HepG2 (cell line): ENCODE results near the gene S100A6. TPM values are rescaled to one million over a fixed set of nuclear protein-coding genes. Genes with fewer than 3 reads are reported as not detected.

Experiments
- ASH2L ChIP-seq: fragments of 300-600, 200-600 bp; sonication (generic); IDR thresholded peaks from 2 replicates; pipeline ENCODE4 v1.7.0; 2017; ENCODE audit warnings: low read depth, mild to moderate bottlenecking, moderate library complexity, mixed read lengths, low read length; ENCODE audit not compliant: insufficient read length
- CBX2 ChIP-seq, 2 experiments: fragments of 200-600 bp in 1 of 2; sonication (generic); formaldehyde crosslinking in 1 of 2; IDR thresholded peaks; 2 replicates each; pipeline versions ENCODE4 v1.7.0 to v1.8.1; 2018 to 2022; ENCODE audit warnings: low read depth in 2 of 2, low read length in 1 of 2, mild to moderate bottlenecking in 1 of 2, missing genetic modification reagents in 1 of 2
- ETV5 ChIP-seq: IDR thresholded peaks from 2 replicates; pipeline ENCODE4 v1.6.1; 2018; ENCODE audit warnings: missing biosample characterization, missing genetic modification reagents, inconsistent platforms, borderline replicate concordance
- MBD4 ChIP-seq: IDR thresholded peaks from 2 replicates; pipeline ENCODE4 v1.6.1; 2012; ENCODE audit warnings: low read length, inconsistent platforms, borderline replicate concordance
- MEIS1 ChIP-seq: sonication (generic); formaldehyde crosslinking; IDR thresholded peaks from 2 replicates; pipeline ENCODE4 v1.9.0; 2021; ENCODE audit warnings: mild to moderate bottlenecking, missing genetic modification reagents, moderate library complexity, borderline replicate concordance
- NCOR1 ChIP-seq: fragments of 200-600 bp; sonication (generic); IDR thresholded peaks from 2 replicates; pipeline ENCODE4 v1.7.0; 2017; ENCODE audit warnings: antibody characterized with exemption, low read length, borderline replicate concordance
- NFATC3 ChIP-seq: sonication (generic); formaldehyde crosslinking; IDR thresholded peaks from 2 replicates; pipeline ENCODE4 v1.5.1; 2020; ENCODE audit warnings: mild to moderate bottlenecking, missing genetic modification reagents
- SP140L ChIP-seq: sonication (generic); formaldehyde crosslinking; IDR thresholded peaks from 2 replicates; pipeline ENCODE4 v1.4.0; 2020; ENCODE audit warnings: missing genetic modification reagents, borderline replicate concordance
- ZMYM4 ChIP-seq: sonication (generic); formaldehyde crosslinking; IDR thresholded peaks from 2 replicates; pipeline ENCODE4 v1.8.1; 2023; ENCODE audit warnings: mild to moderate bottlenecking, missing genetic modification reagents
- ZNF251 ChIP-seq: sonication (generic); formaldehyde crosslinking; IDR thresholded peaks from 2 replicates; pipeline ENCODE4 v1.9.0; 2021; ENCODE audit warnings: mild to moderate bottlenecking, missing genetic modification reagents
- ZNF337 ChIP-seq: sonication (generic); formaldehyde crosslinking; IDR thresholded peaks from 2 replicates; pipeline ENCODE4 v1.5.1; 2020; ENCODE audit warnings: missing genetic modification reagents, low read depth, mild to moderate bottlenecking, borderline replicate concordance
- polyA plus RNA-seq, 8 experiments: library from polyadenylated mRNA; depleted of rRNA in 3 of 8; stranded (reverse) in 7 of 8; unstranded in 1 of 8; fragments of >200 nt; fragmentation: Illumina TruSeq in 4 of 8; extraction: Trizol in 4 of 8; gene quantifications; 2 replicates each; pipeline versions ENCODE4 v1.2.1 to v1.2.3, GENCODE V29; 2011 to 2016; ENCODE audit warnings: low read depth in 4 of 8, missing spikeins in 1 of 8, mixed read lengths in 1 of 8; ENCODE audit not compliant: insufficient read depth in 1 of 8
- total RNA-seq, 5 experiments: library from RNA; depleted of rRNA; stranded (reverse); fragments of >200 nt; fragmentation: Illumina TruSeq; extraction: Trizol; gene quantifications; 2 replicates each; pipeline ENCODE4 v1.2.3, GENCODE V29; 2016; ENCODE audit warnings: low read depth in 1 of 5
- TF ChIP-seq, protein P1 (sequence below): sonication (generic); formaldehyde crosslinking; IDR thresholded peaks from 2 replicates; pipeline ENCODE4 v1.5.1; 2020; ENCODE audit warnings: mild to moderate bottlenecking, missing genetic modification reagents, moderate library complexity
- TF ChIP-seq, protein P2 (sequence below): sonication (generic); formaldehyde crosslinking; IDR thresholded peaks from 2 replicates; pipeline ENCODE4 v1.5.1; 2020; ENCODE audit warnings: mild to moderate bottlenecking, moderate library complexity, missing genetic modification reagents
- TF ChIP-seq, protein P3 (sequence below): sonication (generic); formaldehyde crosslinking; IDR thresholded peaks from 2 replicates; pipeline ENCODE4 v1.4.0; 2020; ENCODE audit warnings: missing genetic modification reagents

Gene S100A6
- total and polyA plus RNA-seq, 2 of the 13 experiments (the other 11 are each of a cell fraction or from before 2014, with no cell fraction given): 72.9 to 85.0 TPM

DNA sequence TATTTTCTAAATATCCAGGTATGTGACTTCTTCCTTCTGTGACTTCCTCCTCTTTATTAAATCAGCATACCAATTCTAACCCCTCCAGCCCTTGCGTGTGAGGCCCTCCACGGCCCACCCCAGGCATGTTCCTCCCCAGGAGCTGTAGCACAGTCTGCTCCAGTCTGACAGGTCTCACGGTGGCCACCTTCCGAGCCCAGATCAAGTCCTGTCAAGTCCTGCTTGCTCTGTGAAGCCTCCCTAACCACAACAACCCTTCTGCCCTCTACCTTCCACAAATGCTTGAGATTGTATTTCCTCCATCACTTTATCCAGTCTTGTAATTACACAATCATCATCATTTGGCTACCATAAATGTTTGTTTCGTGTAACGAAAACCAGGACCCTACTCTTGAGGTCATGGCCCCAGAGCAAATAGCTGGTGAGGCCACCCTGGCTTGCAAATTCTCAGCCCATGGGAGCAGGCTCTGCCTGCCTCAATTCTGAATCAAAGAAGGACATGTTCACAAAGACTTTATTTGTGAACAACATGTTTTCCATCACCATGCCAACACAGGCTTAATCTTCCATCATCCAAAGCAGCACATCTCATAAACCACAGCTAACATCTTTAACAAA, 42.3 kb downstream of the S100A6 start (continued):
- TF ChIP-seq, protein P1, sequence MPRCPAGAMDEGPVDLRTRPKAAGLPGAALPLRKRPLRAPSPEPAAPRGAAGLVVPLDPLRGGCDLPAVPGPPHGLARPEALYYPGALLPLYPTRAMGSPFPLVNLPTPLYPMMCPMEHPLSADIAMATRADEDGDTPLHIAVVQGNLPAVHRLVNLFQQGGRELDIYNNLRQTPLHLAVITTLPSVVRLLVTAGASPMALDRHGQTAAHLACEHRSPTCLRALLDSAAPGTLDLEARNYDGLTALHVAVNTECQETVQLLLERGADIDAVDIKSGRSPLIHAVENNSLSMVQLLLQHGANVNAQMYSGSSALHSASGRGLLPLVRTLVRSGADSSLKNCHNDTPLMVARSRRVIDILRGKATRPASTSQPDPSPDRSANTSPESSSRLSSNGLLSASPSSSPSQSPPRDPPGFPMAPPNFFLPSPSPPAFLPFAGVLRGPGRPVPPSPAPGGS (CRISPR knock-in tag): no peak
- TF ChIP-seq CBX2 (IDR thresholded peaks at IDR 0.05; ENCODE audit: low read depth, low read length) (no peak), CBX2 (CRISPR knock-in tag; IDR thresholded peaks at IDR 0.05; ENCODE audit: low read depth) (no peak), ETV5 (no peak), SP140L (CRISPR knock-in tag) (no peak), ASH2L (no peak), MEIS1 (CRISPR knock-in tag) (no peak), ZMYM4 (CRISPR knock-in tag) (no peak), ZNF337 (CRISPR knock-in tag) (no peak), NCOR1 (no peak), ZNF251 (CRISPR knock-in tag) (no peak), NFATC3 (CRISPR knock-in tag) (no peak), MBD4 (no peak)
- TF ChIP-seq, protein P2, sequence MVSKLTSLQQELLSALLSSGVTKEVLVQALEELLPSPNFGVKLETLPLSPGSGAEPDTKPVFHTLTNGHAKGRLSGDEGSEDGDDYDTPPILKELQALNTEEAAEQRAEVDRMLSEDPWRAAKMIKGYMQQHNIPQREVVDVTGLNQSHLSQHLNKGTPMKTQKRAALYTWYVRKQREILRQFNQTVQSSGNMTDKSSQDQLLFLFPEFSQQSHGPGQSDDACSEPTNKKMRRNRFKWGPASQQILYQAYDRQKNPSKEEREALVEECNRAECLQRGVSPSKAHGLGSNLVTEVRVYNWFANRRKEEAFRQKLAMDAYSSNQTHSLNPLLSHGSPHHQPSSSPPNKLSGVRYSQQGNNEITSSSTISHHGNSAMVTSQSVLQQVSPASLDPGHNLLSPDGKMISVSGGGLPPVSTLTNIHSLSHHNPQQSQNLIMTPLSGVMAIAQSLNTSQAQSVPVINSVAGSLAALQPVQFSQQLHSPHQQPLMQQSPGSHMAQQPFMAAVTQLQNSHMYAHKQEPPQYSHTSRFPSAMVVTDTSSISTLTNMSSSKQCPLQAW (CRISPR knock-in tag): no peak
- TF ChIP-seq, protein P3, sequence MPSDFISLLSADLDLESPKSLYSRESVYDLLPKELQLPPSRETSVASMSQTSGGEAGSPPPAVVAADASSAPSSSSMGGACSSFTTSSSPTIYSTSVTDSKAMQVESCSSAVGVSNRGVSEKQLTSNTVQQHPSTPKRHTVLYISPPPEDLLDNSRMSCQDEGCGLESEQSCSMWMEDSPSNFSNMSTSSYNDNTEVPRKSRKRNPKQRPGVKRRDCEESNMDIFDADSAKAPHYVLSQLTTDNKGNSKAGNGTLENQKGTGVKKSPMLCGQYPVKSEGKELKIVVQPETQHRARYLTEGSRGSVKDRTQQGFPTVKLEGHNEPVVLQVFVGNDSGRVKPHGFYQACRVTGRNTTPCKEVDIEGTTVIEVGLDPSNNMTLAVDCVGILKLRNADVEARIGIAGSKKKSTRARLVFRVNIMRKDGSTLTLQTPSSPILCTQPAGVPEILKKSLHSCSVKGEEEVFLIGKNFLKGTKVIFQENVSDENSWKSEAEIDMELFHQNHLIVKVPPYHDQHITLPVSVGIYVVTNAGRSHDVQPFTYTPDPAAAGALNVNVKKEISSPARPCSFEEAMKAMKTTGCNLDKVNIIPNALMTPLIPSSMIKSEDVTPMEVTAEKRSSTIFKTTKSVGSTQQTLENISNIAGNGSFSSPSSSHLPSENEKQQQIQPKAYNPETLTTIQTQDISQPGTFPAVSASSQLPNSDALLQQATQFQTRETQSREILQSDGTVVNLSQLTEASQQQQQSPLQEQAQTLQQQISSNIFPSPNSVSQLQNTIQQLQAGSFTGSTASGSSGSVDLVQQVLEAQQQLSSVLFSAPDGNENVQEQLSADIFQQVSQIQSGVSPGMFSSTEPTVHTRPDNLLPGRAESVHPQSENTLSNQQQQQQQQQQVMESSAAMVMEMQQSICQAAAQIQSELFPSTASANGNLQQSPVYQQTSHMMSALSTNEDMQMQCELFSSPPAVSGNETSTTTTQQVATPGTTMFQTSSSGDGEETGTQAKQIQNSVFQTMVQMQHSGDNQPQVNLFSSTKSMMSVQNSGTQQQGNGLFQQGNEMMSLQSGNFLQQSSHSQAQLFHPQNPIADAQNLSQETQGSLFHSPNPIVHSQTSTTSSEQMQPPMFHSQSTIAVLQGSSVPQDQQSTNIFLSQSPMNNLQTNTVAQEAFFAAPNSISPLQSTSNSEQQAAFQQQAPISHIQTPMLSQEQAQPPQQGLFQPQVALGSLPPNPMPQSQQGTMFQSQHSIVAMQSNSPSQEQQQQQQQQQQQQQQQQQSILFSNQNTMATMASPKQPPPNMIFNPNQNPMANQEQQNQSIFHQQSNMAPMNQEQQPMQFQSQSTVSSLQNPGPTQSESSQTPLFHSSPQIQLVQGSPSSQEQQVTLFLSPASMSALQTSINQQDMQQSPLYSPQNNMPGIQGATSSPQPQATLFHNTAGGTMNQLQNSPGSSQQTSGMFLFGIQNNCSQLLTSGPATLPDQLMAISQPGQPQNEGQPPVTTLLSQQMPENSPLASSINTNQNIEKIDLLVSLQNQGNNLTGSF (CRISPR knock-in tag): no peak
